Stimulated activated CD4-positive, alpha-beta T cell treated with anti-CD3 and anti-CD28 coated beads, Interleukin-2, amount 100 ng/mL, for 48 hours (primary cell): ENCODE measurements around the gene RECK.
"Not testable (repeated sequence)": the region's sequence is repeated elsewhere in the genome, so short reads cannot be mapped to it uniquely, and the experiment has no call there.

ENCODE experiments used
- DNase-seq, 2 donors: peaks; one replicate each; pipeline ENCODE4 v3.0.0-alpha.2; 2020

The RECK gene

DNA sequence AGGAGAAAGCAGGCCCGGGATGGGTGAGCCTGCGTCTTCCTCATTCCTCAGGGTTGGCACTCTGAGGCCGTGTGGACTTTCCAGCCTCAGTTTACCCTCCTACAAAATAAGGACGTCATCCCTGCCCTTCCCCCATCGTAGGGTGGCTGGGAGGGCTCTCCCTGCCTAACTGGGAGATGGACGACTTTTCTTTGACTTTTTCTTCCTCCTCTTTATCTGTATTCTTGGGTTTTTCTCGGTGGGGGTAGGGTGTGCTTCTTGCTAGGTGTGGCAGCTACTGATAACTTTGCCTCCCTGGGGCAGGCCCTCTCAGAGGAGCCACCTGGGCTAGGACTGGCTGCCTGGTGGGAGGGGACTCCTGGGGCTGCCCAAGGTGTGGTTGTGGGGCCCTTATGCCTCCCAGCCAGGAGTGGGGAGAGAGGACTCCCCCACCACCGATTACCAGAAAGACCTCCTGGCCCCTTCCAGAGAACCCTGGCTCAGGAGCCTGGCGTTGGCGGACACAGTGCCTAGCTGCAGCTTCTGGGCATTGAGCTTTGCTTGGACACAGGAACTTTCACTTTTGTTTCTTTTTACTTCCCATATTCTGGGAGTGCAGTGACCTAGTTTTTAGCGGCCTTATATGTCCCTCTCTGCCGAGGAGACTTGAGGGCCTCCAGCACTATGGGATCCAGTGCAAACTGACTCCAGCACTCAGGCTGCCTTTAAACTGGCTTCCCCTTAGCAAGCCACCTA, 106.0 kb downstream of the RECK start:
- DNase-seq = no peak

DNA sequence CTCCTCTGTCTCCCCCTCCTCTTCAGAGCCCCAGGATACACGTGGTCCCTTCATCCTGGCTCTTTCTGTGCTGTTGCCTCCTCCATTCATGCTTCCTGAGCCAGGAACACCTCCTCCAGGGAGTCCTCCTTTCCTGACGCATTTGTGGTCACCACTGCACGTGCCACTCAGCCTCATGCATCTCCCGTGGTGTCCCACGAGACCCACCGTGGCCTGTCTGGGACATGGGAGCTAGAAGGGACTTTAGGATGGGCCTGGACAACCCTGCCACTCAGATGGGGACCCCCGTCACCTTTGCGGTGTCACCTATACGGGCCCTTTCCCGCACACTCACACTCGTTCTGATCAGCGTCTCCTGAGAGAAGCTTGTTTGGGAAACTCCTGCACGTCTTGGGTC, 106.5 kb downstream of the RECK start:
- DNase-seq = no peak

- no peak for DNase-seq
Measured at GRCh38 chr9:36144309-36145232, 107.9 kb downstream of the RECK start.

DNA sequence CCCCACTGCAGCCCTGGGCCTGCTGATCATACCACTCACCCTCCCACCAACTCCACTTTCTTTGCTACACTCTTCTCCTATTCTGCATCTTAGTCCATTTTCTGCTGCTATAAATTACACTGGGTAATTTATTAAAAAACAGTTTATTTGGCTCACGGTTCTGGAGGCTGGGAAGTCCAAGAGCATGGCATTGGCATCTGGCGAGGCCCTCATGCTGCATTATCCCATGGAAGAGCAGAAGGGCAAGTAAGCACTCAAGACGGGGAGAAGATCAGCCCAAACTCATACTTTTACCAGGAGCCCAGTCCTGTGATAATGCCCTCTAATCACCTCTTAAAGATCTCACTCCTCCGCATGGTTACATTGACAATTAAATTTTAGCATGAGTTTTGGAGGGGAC, 109.3 kb downstream of the RECK start:
- no peak for DNase-seq

- no peak for DNase-seq
Measured at GRCh38 chr9:36146651-36147050, 109.9 kb downstream of the RECK start.

DNA sequence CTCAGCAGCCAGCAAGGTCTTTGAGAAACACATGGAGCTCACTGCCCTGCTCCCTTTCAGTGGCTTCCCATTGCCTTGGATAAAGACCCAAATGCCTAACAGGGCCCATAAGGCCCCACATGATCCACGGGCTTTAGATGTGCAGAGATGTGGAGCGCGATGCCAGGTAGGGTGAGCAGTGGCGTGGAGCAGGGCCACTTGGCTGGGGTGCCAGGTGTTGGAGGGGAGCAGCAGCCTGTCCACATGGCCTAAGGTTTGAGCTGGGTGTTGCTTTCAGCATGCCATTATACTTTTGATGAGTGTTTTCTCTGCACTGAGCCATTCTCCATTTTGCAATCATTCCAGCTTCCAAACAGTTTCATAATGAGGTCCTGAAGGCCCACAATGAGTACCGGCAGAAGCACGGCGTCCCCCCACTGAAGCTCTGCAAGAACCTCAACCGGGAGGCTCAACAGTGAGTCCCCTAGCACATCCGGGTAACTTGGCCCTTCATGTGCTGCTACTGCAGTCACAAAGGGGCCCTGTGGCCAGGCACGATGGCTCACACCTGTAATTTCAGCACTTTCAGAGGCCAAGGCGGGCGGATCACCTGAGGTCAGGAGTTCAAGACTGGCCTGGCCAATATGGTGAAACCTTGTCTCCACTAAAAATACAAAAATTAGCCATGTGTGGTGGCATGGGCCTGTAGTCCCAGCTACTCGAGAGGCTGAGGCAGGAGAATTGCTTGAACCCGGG, 110.9 kb downstream of the RECK start:
- DNase-seq = no peak

- DNase-seq = peak; percentile 58 to 65
Measured at GRCh38 chr9:36148311-36149051, 111.8 kb downstream of the RECK start.

GRCh38 chr9:36149197-36149596, 112.5 kb downstream of the RECK start:
- DNase-seq = no peak

DNA sequence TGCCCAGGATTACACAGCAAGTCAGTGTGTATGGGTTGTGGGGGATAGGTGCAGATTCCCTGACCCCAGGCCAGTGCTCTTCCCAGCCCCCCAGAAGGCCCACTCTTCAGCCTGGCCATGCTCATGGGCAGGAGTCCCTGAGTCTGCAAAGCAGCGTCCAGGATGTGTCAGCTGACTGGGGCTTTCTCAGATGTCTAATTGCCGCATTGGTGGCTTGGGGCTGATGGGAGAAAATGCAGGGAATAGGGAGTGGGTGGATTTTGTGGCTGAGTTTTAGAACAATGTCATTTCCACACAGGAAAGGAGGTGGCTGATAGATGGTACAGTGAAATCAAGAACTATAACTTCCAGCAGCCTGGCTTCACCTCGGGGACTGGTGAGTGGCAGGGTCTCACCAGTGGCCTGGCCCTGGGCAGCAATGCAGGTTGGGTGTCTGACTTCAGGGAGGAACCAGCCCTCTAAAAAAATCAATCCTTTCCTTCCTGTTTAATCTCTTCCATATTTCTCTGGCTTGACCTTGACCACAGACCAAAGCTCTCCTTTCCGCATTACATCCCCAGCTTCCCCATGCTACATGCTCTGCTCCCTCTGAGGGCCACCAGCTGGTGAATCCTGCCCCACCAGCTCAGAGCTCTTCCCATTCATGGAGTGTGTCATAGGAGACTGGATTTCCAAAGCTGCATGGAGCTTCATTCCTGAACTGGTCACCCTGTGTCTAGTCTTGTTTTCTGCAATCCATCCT, 114.0 kb downstream of the RECK start:
- no peak for DNase-seq

DNA sequence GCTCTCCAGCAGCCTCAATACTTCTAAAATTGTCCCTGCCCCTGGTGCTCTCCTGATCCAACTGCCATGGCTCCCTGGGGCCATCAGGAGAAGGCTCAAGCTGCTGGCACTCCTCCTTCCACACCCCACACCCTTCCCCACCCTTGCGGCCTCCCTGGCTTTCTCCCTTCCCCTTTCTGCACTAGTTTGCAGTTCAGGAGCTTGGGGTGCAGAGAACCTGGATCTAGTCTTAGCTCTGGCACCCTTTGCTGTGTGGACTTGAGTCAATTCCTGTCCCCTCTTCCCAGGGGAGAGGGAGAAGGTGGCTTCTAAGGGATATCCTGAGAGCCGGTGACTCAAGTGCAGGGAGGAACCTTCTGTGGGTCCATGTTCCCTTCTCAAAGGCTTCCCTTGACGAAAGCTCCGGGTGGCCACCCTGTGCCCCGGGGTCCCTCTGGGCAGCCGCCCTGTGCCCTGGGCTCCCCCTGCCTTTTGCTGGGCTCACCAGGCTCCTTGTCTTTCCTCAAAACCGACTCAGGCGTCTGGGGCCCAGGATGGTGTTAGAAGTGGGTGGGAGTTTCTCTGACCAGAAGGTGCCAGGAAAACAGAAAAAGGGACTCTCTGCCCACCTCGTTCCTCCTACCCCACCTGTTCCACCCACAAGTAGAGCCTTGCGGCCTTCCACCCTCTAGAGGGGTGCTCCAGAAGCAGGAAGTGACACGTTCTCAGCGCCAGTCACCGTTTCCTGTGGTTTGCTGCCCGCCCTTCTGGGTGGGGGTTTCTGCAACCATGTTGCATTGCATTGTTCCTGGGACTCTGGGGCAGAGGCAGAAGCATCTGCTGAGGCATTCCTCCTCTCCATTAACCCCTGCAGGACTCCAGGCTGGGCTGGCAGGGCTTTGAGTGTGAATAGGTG, 114.8 kb downstream of the RECK start:
- peak; percentile 73 to 74 for DNase-seq

- DNase-seq = no peak
Measured at GRCh38 chr9:36152741-36153438, 116.2 kb downstream of the RECK start.

- no peak for DNase-seq
Measured at GRCh38 chr9:36153746-36154145, 117.0 kb downstream of the RECK start.

DNA sequence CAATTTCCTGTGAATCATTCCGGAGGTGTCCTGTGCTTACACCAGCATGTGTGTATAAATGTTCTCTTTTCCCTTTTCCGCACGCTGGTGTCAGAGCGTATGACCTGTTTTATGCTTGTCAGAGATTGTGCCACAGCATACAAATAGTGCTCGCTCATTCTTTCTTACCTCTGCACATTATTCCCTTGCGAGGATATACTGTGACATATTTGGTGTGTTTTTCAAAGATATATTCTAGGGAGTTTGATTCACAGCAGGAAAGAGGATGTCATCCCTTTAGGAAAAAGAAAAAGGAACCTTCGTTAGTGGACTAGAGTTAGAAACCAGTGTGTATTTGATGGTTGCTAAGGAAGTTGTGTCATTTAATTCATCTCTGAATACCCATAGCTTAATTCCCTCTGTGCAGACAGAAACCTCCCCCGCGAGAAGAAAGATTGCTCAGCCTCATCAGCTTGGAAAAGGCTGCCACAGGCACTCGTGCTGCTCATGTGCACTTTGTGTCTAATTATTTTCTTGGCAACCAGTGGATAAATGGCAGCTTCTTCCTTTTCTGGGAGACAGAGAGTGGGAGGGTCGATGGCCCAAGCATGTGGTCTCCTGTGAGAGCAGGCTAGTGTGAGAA, 117.7 kb downstream of the RECK start:
- no peak for DNase-seq

DNA sequence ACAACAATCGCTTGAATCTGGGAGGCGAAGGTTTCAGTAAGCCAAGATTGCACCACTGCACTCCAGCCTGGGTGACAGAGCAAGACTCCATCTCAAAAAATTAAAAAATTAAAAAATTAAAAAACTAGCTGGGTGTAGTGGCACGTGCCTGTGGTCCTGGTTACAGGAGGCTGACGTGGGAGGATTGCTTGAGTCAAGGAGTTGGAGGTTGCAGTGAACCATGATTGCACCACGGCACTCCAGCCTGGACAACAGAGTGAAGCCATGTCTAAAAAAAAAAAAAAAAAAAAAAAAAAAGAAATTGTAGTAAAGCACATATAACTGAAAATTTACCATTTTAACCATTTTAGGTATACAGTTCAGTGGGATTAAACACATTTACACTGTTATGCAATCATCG, 119.4 kb downstream of the RECK start:
- DNase-seq = no peak

DNA sequence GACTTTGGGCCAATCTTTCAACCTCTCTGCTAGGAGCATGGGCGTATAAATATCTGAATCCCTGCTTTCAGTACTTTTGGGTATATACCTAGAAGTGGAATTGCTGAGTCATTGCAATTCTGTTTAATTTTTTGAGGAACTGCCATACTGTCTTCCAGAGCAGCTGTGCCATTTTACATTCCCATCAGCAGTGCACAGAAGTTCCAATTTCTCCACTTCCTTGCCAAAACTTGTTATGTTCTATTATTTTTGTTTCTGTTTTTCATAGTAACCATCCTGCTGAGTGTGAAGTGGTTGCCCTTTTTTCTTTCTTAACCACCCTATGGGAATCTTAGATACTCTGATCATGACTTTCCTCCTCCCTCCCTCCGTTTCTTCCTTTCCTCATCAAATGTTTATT, 121.4 kb downstream of the RECK start:
- no peak for DNase-seq

GRCh38 chr9:36158917-36159316, 122.2 kb downstream of the RECK start:
- DNase-seq = no peak

- DNase-seq = not testable (repeated sequence)
Measured at GRCh38 chr9:36159509-36159908, 122.8 kb downstream of the RECK start.

GRCh38 chr9:36160126-36160525, 123.4 kb downstream of the RECK start:
- not testable (repeated sequence) for DNase-seq

DNA sequence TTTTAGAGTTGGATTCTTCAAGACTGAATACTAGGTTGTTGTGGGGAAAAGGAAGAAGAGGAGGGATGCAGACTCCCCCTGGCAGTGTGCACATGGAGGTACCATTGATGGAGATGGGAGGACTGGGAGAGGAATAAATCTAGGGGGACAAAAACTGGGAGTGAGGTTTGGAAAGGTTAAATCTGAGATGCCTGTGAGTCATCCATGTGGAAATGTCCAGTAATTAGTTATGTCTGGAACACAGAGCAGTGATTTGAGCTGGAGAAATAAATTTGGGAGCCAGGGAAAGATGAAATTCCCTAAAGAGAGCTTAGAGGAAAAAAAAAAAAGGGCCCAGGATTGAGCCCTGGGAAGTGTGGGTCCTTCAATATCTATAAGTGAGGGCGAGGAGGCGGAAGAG, 124.5 kb downstream of the RECK start:
- no peak for DNase-seq
